Natural killer cell (primary cell): Measurements from ENCODE around the gene ZSCAN22. TPM values are rescaled to one million over a fixed set of nuclear protein-coding genes. Genes with fewer than 3 reads are reported as not detected.

Experiments
- ATAC-seq, 3 donors: fragments of 150-1000 bp in 2 of 3; fragments of 200-7000 bp in 1 of 3; cut with Tn5 transposase; 1 replicate in 1 of 3; 2 replicates in 2 of 3; pipeline ENCODE4 v1.10.0; 2021; ENCODE audit warnings: mild to moderate bottlenecking in 2 of 3, moderate library complexity in 2 of 3
- DNase-seq, 2 donors: peaks; one replicate each; pipeline versions ENCODE4 v3.0.0 to v3.0.0-alpha.2; 2013 to 2021; ENCODE audit warnings: mixed read lengths in 1 of 2
- H3K27ac ChIP-seq: one replicate; pipeline ENCODE4 v1.5.1; 2013; ENCODE audit warnings: mild to moderate bottlenecking, low read length
- H3K27me3 ChIP-seq: one replicate; pipeline ENCODE4 v1.6.1; 2013; ENCODE audit warnings: low read length; ENCODE audit not compliant: control insufficient read depth, insufficient read depth
- H3K36me3 ChIP-seq: one replicate; pipeline ENCODE4 v1.6.1; 2013; ENCODE audit warnings: low read length; ENCODE audit not compliant: control insufficient read depth, insufficient read depth
- H3K4me1 ChIP-seq: one replicate; pipeline ENCODE4 v1.6.1; 2013; ENCODE audit warnings: low read length; ENCODE audit not compliant: control insufficient read depth, insufficient read depth
- H3K4me3 ChIP-seq: one replicate; pipeline ENCODE4 v1.5.1; 2013; ENCODE audit warnings: low read length
- H3K9me3 ChIP-seq: one replicate; pipeline ENCODE4 v1.6.1; 2013; ENCODE audit warnings: low read length; ENCODE audit not compliant: control insufficient read depth, insufficient read depth
- H3K27ac Mint-ChIP-seq, 2 donors: one replicate each; pipeline ENCODE4 v1.8.0; 2022; ENCODE audit warnings: mild to moderate bottlenecking in 2 of 2, mixed read lengths in 2 of 2, moderate library complexity in 1 of 2
- H3K27me3 Mint-ChIP-seq, 2 donors: one replicate each; pipeline ENCODE4 v1.8.0; 2022; ENCODE audit warnings: low read depth in 2 of 2, mixed read lengths in 2 of 2
- H3K36me3 Mint-ChIP-seq: one replicate; pipeline ENCODE4 v1.8.0; 2022; ENCODE audit warnings: mixed read lengths
- H3K4me1 Mint-ChIP-seq, 2 donors: one replicate each; pipeline ENCODE4 v1.8.0; 2022; ENCODE audit warnings: mixed read lengths in 2 of 2
- H3K4me3 Mint-ChIP-seq: one replicate; pipeline ENCODE4 v1.8.0; 2022; ENCODE audit warnings: mild to moderate bottlenecking, moderate library complexity, mixed read lengths
- H3K9me3 Mint-ChIP-seq, 2 donors: one replicate each; pipeline ENCODE4 v1.8.0; 2022; ENCODE audit warnings: mixed read lengths in 2 of 2
- CTCF ChIP-seq: fragments of 200-600 bp; IDR thresholded peaks from one replicate; pipeline ENCODE4 v1.8.0; 2022; ENCODE audit warnings: antibody characterized with exemption
- WGBS: methylation state at CpG from one replicate; pipeline ENCODE4 v1.1.7; 2013; ENCODE audit warnings: missing lambda C conversion rate; ENCODE audit not compliant: insufficient coverage; 5-methylcytosine and 5-hydroxymethylcytosine counted together
- intact Hi-C: fragments of 100-400 bp; cut with micrococcal nuclease; formaldehyde crosslinking; loops from one replicate; pipeline ENCODE4 v1.14.2; 2022
- total RNA-seq, 4 donors: library from RNA; stranded (reverse); fragments of 120-200 nt in 1 of 4; gene quantifications; one replicate each; pipeline versions ENCODE4 v1.2.3 to v1.2.4, GENCODE V29; 2013 to 2022

The ZSCAN22 gene
- total RNA-seq, 3 donors from 2014 or later (not counting 1 experiment from before 2014, with no cell fraction given): 2.9 to 4.8 (median 3.2) TPM

GRCh38 chr19:58278541-58279041 is 48.2 kb upstream of the ZSCAN22 start, which contains the start of gene ZNF8:
TSS of gene ZNF8 (plus strand) at chr19:58278955. CDS start at chr19:58279082, 127 bp downstream.
- Histone ChIP-seq H3K9me3 (peaks cover 13% of the 10 kb centered on the region), H3K4me1 (peaks cover 13% of the 10 kb centered on the region), H3K27me3 (no peaks in the 10 kb centered on the region), H3K4me3 (peak within 1 kb of the TSS; percentile 94), H3K36me3 (peaks cover 9% of the 10 kb centered on the region), H3K27ac (peak within 1 kb of the TSS; percentile 79)
- peak within 1 kb of the TSS; percentile 94 to 99 for H3K27ac Mint-ChIP-seq
- intact Hi-C loops: loop anchor here (1.0 to 2.0 kb wide), 3 partner anchors 27 to 96 kb away; partner anchors contain the start of genes ERVK3-1 and ZNF274
- ATAC-seq (peak; percentile 97 to 100 (median 98)), DNase-seq (peak; percentile 93 to 97)
- peak within 1 kb of the TSS; percentile 96 for H3K4me3 Mint-ChIP-seq
- no peaks in the 10 kb centered on the region for H3K27me3 Mint-ChIP-seq
- under 1% methylated on average over 42 of the region's 42 CpGs for WGBS
- H3K4me1 Mint-ChIP-seq: peaks cover 30 to 40% of the 10 kb centered on the region in 2 donors
- TF ChIP-seq CTCF: no peak
- peaks cover 6% of the 10 kb centered on the region for H3K36me3 Mint-ChIP-seq
- H3K9me3 Mint-ChIP-seq: no peaks in the 10 kb centered on the region

DNA sequence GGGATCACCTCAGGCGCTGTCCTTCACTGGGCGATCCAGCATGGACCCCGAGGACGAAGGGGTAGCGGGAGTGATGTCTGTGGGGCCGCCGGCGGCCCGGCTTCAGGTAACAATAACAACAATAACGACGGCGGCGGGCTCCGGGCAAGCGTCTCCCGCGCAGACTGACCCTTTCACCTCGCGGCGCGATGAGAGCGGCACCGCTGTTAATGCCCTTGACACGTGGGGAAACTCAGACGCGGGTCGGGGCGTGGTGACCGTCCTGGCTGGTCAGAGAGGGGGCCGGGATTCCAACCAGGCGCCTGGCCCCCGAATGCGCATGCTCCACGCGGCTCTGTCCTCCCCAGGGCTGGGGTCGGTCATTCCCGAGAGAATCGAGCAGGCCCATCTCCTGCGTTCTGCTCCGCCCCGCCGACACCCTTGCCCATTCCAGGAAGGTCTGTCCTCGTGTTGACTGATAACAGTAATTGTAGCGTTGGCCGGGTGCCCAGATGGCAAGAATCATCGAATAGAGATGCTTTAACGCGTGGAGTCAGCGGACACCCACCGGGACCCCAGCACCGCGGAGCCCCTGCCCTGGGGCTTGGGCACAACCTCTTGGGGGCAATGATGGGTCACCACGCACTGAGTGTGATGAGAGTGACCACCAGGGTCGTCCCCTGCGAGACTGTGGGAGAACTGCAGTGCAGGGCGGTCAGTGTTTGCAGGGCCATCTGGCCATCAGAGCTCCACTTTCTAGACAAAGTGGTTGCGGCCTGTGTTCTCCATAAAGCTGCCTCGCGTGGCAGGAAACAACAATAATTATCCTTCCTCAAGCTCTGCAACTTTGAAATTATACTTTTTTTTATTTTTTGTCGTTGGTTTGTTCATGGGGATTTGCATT is 47.5 kb upstream of the ZSCAN22 start:
- peaks cover 9% of the 10 kb centered on the region for H3K9me3 ChIP-seq
- peak overlapping the region; percentile 75 for H3K27ac ChIP-seq
- no peaks in the 10 kb centered on the region for H3K27me3 ChIP-seq
- peak overlapping the region; percentile 94 to 99 for H3K27ac Mint-ChIP-seq
- peak in 1 of 2 donors; percentile 50 for DNase-seq
- intact Hi-C loops: loop anchor here (2.0 kb wide), 1 partner anchor 96 kb away; the partner anchor contains the start of gene ZNF274
- peak in 1 of 3 donors; percentile 1 for ATAC-seq
- peaks cover 13% of the 10 kb centered on the region for H3K4me1 ChIP-seq
- H3K4me3 ChIP-seq: peak overlapping the region; percentile 94
- no peaks in the 10 kb centered on the region for H3K27me3 Mint-ChIP-seq
- no peak for TF ChIP-seq CTCF
- peaks cover 6% of the 10 kb centered on the region for H3K36me3 Mint-ChIP-seq
- 3% methylated on average over 59 of the region's 60 CpGs for WGBS
- peaks cover 6% of the 10 kb centered on the region for H3K36me3 ChIP-seq
- peaks cover 30 to 40% of the 10 kb centered on the region in 2 donors for H3K4me1 Mint-ChIP-seq
- no peaks in the 10 kb centered on the region for H3K9me3 Mint-ChIP-seq
- peak overlapping the region; percentile 96 for H3K4me3 Mint-ChIP-seq

DNA sequence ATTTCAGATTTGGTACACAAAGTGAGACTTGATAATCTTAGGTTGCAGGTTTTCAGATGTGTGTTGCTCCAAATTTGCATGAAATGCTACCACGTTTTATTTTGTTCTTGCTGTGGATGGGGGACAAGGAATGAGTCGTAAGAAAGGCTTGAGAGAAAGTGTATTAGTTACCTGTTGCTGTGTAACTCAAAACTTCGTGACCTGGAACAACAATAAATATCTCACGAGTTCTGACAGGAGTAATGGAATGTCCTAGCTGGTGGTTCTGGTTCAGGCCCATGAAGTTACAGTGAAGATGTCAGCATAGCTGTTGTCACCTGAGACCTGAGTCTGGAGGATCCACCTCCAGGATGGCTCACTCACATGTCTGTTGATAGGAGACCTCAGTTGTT is 46.9 kb upstream of the ZSCAN22 start:
- Histone ChIP-seq H3K36me3 (peaks cover 3% of the 10 kb centered on the region), H3K27ac (no peak overlapping the region), H3K4me3 (no peak overlapping the region), H3K27me3 (no peaks in the 10 kb centered on the region), H3K9me3 (peaks cover 6% of the 10 kb centered on the region), H3K4me1 (peaks cover 13% of the 10 kb centered on the region)
- H3K27ac Mint-ChIP-seq: peak overlapping the region; percentile 94 to 99
- intact Hi-C loops: loop anchor here (2.0 kb wide), 1 partner anchor 97 kb away; the partner anchor contains the start of gene ZNF274
- no peak for TF ChIP-seq CTCF
- H3K4me1 Mint-ChIP-seq: peaks cover 30 to 40% of the 10 kb centered on the region in 2 donors
- H3K4me3 Mint-ChIP-seq: peak overlapping the region; percentile 96
- no peak for DNase-seq
- H3K36me3 Mint-ChIP-seq: peaks cover 5% of the 10 kb centered on the region
- no peaks in the 10 kb centered on the region for H3K27me3 Mint-ChIP-seq
- no peak for ATAC-seq
- H3K9me3 Mint-ChIP-seq: no peaks in the 10 kb centered on the region
- 85% methylated on average over 4 of the region's 4 CpGs for WGBS
